GM12873 (cell line): ENCODE measurements around the gene PAQR4.

Source experiments
- TF ChIP-seq, protein P1 (sequence below): IDR thresholded peaks from 2 replicates; pipeline ENCODE4 v1.5.1; 2012; ENCODE audit warnings: low read depth, mild to moderate bottlenecking, moderate library complexity, low read length, control low read depth; ENCODE audit not compliant: insufficient read depth; ENCODE audit errors: missing control alignments

Gene PAQR4

DNA sequence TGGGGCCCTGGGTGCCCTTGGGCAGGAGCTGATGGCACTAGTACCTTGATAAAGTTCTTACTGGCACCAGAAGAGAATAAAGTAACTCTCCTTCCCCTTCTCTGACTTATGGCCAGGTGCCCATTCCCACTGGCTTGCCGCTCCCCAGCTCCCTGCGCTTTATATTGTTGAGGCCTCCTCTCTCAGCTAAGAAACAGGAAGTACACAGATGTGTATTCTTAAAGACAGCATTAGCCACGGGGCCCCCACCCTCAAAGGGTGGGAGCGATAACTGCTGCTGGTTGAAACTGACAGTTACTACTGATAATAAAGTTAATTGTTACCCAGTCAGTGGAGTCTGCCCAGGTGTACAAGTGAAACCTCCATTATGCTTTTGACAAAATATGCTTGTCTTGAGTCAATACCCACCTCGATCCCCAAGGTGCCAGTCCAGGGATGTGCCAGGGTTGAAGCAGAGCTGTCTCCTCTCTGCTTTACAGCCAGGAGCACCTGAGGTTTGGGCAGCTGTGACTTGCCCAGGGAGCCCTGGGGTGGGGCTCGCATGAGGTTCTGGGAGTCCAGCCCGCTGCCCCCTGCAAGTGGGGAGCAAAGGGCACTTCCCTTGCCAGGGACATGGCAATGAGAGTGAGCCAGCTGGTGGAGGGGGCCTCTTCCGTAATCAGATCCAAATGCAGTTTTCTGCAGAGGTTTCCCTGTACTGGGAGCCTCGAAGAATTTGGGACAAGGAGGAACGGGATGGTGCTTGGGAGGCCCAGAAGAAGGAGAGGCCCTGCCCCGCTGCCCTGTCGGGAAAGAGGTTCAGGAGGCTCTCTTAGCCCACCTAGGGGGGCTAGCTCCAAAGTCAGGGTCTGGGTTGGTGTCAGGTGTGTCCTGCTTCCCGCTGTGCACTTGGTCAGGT lies 38.2 kb downstream of the PAQR4 start:
- TF ChIP-seq, protein P1, sequence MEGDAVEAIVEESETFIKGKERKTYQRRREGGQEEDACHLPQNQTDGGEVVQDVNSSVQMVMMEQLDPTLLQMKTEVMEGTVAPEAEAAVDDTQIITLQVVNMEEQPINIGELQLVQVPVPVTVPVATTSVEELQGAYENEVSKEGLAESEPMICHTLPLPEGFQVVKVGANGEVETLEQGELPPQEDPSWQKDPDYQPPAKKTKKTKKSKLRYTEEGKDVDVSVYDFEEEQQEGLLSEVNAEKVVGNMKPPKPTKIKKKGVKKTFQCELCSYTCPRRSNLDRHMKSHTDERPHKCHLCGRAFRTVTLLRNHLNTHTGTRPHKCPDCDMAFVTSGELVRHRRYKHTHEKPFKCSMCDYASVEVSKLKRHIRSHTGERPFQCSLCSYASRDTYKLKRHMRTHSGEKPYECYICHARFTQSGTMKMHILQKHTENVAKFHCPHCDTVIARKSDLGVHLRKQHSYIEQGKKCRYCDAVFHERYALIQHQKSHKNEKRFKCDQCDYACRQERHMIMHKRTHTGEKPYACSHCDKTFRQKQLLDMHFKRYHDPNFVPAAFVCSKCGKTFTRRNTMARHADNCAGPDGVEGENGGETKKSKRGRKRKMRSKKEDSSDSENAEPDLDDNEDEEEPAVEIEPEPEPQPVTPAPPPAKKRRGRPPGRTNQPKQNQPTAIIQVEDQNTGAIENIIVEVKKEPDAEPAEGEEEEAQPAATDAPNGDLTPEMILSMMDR = no peak

DNA sequence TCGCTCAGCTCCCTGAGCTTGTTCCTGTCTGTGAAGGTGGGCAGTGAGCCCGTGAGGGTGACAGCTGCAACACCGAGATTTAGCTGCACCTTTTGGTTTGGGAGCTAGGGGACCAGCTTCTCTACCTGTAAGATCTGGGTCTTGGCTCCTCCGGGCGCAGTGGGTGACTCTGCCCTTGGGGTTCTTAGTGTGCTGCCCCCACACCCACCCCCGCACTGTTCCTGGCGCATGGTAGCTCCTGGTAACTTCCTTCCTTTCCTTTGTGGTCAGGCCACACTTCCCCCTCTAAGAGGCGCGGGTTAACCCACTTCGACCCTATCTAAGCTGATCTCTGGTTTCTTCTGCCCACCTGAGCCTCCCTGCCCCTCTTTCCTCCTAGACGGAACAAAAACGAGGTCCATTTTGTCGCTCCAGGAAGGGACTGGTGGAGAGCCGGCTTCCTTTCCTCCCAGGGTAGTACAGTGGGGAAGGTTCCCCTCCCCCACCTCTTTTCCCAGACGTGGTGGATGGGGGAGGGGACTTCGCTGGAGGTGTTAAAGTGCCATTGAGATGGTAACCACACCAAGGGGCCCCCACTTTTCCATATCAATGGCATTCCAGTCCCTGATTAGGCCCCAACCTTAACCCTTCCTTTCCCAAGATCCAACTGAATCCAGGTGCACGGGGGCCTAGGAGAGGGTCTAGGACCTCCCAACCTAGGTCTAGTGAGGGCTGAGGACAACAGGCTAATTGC lies 39.0 kb downstream of the PAQR4 start:
- TF ChIP-seq, protein P1 = no peak

DNA sequence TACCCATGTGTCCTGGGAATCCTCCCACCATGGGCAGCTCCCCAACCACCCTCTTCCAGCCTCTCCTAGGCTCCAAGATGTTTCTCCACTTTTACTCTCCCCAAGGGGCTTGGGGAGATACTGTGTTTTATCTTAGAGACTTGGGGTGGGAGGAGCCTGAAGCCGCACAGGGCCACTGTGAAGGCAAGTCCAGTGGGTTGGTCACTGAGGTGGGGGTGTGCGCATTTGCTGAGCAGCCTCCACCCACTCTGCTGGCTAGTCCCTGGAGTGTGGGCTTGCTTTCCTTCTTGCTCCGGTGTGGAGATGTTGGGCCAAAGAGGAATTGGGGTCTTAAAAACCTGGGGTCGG lies 39.5 kb downstream of the PAQR4 start:
- TF ChIP-seq, protein P1 = no peak

DNA sequence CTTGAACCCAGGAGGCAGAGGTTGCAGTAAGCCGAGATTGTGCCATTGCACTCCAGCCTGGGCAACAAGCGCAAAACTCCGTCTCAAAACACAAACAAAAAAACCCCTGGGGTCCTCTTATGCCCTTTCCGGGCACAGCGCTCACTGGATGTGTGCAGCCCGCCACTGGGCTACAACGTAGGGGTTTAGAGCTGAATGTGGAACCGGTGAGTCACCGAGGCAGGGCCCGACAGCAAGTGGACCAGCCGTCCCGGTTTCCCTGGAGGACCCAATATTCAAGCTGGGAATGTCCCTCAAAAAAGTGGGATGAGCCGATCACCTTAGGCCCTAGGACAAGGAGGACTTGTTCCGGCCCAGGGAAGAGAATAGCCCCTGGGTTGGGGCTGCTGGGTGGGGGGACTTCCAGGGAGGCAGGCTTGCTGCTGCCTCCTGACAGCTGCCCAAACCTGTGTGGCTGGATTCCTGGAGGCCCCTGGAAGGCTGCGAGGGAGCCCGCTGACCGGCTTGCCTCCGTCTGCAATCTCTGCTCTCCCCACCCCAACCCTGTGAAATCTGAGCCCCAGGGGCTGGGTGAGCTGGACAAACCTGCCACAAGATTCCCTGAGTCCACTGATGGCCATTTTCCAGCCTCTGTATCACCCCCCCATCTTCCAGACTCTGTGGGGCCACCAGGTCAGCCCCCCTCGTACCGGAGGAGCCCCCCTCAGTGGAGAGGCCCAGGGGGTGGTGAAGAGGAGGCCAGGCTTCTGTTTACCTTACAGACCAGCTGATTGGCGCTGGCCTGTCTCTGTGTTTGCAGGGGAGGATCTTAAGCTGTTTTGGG lies 40.6 kb downstream of the PAQR4 start:
- TF ChIP-seq, protein P1 = no peak

DNA sequence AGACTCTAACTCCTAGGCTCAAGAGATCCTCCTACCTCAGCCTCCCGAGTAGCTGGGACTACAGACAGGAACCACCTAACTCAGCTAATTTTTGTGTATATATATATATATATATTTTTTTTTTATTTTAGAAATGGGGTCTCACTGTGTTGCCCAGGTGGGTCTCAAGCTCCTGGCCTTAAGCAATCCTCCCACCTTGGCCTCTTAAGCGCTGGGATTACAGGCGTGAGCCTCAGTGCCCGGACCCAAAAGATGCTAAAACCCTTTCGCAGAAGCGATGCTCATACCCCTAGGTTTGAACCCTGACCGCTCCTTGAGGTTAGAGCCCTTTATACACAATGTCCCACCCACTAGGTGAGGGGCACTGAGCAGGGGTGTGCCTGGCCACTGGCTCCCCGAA lies 41.4 kb downstream of the PAQR4 start:
- TF ChIP-seq, protein P1 = no peak

DNA sequence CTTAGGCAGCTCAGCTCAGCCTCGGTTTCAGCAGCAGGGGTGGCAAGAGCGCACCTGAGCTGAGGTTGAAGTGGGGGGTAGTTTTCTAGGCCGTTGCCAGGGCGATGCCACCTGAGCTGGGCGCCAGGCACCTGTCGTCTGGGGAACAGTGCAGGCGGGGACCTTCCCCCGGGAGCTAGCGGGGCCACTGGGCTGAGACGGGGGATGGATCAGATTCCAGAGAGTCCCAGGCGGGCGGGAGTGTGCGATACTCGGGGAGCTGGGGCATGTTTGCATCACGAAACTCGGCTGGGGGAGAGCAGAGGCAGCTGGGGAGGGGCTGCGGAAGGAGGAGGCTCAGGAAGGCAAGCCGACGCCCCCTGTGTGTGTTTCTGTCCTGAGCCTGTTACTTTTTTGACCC lies 43.1 kb downstream of the PAQR4 start:
- TF ChIP-seq, protein P1 = no peak
